K562 (cell line): ENCODE results near the gene USF2. TPM values are rescaled to one million over a fixed set of nuclear protein-coding genes. Genes with fewer than 3 reads are reported as not detected.

ENCODE experiments used
- NEUROD1 ChIP-seq: fragments of 150-350 bp; IDR thresholded peaks from 2 replicates; pipeline ENCODE4 v1.6.1; 2014; ENCODE audit warnings: borderline replicate concordance, low read length, low read depth; ENCODE audit not compliant: partially characterized antibody
- NKRF ChIP-seq: fragments of 450-650 bp; IDR thresholded peaks from 2 replicates; pipeline ENCODE4 v1.6.1; 2016; ENCODE audit warnings: borderline replicate concordance
- NONO ChIP-seq, 2 experiments: fragments of 200-400 bp in 1 of 2; fragments of 450-650 bp in 1 of 2; formaldehyde crosslinking in 1 of 2; IDR thresholded peaks; 2 replicates each; pipeline ENCODE4 v1.6.1; 2017; ENCODE audit warnings: low read depth in 2 of 2, mild to moderate bottlenecking in 2 of 2, moderate library complexity in 2 of 2, low read length in 1 of 2
- SRF ChIP-seq, 2 experiments: fragments of 250-450, 450-650 bp in 1 of 2; sonication (Bioruptor Pico) in 1 of 2; sonication (generic) in 1 of 2; formaldehyde crosslinking; IDR thresholded peaks; 2 replicates each; pipeline versions ENCODE4 v1.5.0 to v1.5.1; 2020 to 2022; ENCODE audit warnings: mild to moderate bottlenecking in 1 of 2, missing genetic modification reagents in 1 of 2
- STAT6 ChIP-seq: sonication (generic); formaldehyde crosslinking; IDR thresholded peaks from 2 replicates; pipeline ENCODE4 v1.8.1; 2023; ENCODE audit warnings: mild to moderate bottlenecking, missing genetic modification reagents
- TCF7L2 ChIP-seq: fragments of 150-350 bp; IDR thresholded peaks from 2 replicates; pipeline ENCODE4 v1.6.1; 2016; ENCODE audit warnings: low read depth, mild to moderate bottlenecking, low read length, moderate library complexity
- VEZF1 ChIP-seq: fragments of 200-800 bp; sonication (Bioruptor generic); IDR thresholded peaks from 2 replicates; pipeline ENCODE4 v1.6.1; 2017; ENCODE audit warnings: missing genetic modification characterization, missing compliant biosample characterization
- ZNF445 ChIP-seq: fragments of 250-450 bp; sonication (Bioruptor Pico); IDR thresholded peaks from 2 replicates; pipeline ENCODE4 v1.4.0; 2020; ENCODE audit warnings: low read depth, mild to moderate bottlenecking, moderate library complexity
- polyA plus RNA-seq, 8 experiments: library from polyadenylated mRNA; depleted of rRNA in 4 of 8; stranded (reverse) in 5 of 8; unstranded in 3 of 8; fragments of >200 nt; fragmentation: Nextera tagmentation in 2 of 8; fragmentation: Illumina TruSeq in 1 of 8; extraction: Ambion mirVana in 2 of 8; extraction: Trizol in 1 of 8; gene quantifications; 2 replicates each; pipeline versions ENCODE4 v1.2.1 to v1.2.3, GENCODE V29; 2011 to 2014; ENCODE audit warnings: inconsistent platforms in 1 of 8, missing spikeins in 1 of 8
- total RNA-seq, 7 experiments: library from RNA; depleted of rRNA in 6 of 7; stranded (reverse); fragments of >200 nt in 6 of 7; fragmentation: Illumina TruSeq in 2 of 7; extraction: Trizol in 2 of 7; gene quantifications; 2 replicates each; pipeline versions ENCODE4 v1.2.1 to v1.2.3, GENCODE V29; 2011 to 2021; ENCODE audit warnings: low replicate concordance in 1 of 7
- TF ChIP-seq, protein P1 (sequence below): IDR thresholded peaks from 2 replicates; pipeline ENCODE4 v1.6.1; 2011; ENCODE audit warnings: borderline replicate concordance, low read depth, mild to moderate bottlenecking, moderate library complexity, low read length; ENCODE audit not compliant: insufficient read depth, poor library complexity, severe bottlenecking
- TF ChIP-seq, protein P2 (sequence below): fragments of 250-450 bp; sonication (Bioruptor Pico); IDR thresholded peaks from 2 replicates; pipeline ENCODE4 v1.8.0; 2022; ENCODE audit warnings: inconsistent platforms
- TF ChIP-seq, protein P3 (sequence below): fragments of 250-450 bp; sonication (Bioruptor Pico); IDR thresholded peaks from 2 replicates; pipeline ENCODE4 v1.8.0; 2021; ENCODE audit warnings: moderate library complexity, mild to moderate bottlenecking, inconsistent platforms

The USF2 gene
- total and polyA plus RNA-seq, 9 of the 15 experiments (the other 6 are each of a cell fraction or from before 2014, with no cell fraction given) = 0.27 to 93.7 (median 58.4) TPM

GRCh38 chr19:35248310-35249145 is 20.2 kb upstream of the USF2 start, which contains the start of gene LSR (continued):
- TF ChIP-seq SRF (CRISPR knock-in tag; IDR thresholded peaks at IDR 0.05) = peak in 1 of 2 experiments; percentile 33; a peak in 1 of 4 replicates
- TF ChIP-seq NONO (IDR thresholded peaks at IDR 0.05; ENCODE audit: low read depth in 2 of 2, low read length in 1 of 2) = peak; percentile 99
- TF ChIP-seq, protein P1, sequence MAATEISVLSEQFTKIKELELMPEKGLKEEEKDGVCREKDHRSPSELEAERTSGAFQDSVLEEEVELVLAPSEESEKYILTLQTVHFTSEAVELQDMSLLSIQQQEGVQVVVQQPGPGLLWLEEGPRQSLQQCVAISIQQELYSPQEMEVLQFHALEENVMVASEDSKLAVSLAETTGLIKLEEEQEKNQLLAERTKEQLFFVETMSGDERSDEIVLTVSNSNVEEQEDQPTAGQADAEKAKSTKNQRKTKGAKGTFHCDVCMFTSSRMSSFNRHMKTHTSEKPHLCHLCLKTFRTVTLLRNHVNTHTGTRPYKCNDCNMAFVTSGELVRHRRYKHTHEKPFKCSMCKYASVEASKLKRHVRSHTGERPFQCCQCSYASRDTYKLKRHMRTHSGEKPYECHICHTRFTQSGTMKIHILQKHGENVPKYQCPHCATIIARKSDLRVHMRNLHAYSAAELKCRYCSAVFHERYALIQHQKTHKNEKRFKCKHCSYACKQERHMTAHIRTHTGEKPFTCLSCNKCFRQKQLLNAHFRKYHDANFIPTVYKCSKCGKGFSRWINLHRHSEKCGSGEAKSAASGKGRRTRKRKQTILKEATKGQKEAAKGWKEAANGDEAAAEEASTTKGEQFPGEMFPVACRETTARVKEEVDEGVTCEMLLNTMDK = no peak
- TF ChIP-seq NEUROD1 = peak; percentile 55
- TF ChIP-seq TCF7L2 = peak; percentile 86
- TF ChIP-seq, protein P2, sequence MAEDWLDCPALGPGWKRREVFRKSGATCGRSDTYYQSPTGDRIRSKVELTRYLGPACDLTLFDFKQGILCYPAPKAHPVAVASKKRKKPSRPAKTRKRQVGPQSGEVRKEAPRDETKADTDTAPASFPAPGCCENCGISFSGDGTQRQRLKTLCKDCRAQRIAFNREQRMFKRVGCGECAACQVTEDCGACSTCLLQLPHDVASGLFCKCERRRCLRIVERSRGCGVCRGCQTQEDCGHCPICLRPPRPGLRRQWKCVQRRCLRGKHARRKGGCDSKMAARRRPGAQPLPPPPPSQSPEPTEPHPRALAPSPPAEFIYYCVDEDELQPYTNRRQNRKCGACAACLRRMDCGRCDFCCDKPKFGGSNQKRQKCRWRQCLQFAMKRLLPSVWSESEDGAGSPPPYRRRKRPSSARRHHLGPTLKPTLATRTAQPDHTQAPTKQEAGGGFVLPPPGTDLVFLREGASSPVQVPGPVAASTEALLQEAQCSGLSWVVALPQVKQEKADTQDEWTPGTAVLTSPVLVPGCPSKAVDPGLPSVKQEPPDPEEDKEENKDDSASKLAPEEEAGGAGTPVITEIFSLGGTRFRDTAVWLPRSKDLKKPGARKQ (CRISPR knock-in tag) = no peak
- TF ChIP-seq ZNF445 (CRISPR knock-in tag) = no peak
- TF ChIP-seq STAT6 (CRISPR knock-in tag) = 0 out of 2 replicates have a peak, but pooled peaks have one; percentile 77
- peak; percentile 83 for TF ChIP-seq VEZF1
- no peak; the same call in 1 of the 2 replicates for TF ChIP-seq NKRF
- TF ChIP-seq, protein P3, sequence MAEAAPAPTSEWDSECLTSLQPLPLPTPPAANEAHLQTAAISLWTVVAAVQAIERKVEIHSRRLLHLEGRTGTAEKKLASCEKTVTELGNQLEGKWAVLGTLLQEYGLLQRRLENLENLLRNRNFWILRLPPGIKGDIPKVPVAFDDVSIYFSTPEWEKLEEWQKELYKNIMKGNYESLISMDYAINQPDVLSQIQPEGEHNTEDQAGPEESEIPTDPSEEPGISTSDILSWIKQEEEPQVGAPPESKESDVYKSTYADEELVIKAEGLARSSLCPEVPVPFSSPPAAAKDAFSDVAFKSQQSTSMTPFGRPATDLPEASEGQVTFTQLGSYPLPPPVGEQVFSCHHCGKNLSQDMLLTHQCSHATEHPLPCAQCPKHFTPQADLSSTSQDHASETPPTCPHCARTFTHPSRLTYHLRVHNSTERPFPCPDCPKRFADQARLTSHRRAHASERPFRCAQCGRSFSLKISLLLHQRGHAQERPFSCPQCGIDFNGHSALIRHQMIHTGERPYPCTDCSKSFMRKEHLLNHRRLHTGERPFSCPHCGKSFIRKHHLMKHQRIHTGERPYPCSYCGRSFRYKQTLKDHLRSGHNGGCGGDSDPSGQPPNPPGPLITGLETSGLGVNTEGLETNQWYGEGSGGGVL (CRISPR knock-in tag) = no peak
